ENCODE results near the gene ASPG.

The ASPG gene

GRCh38 chr14:104110491-104111209, 25.1 kb downstream of the ASPG start (continued):
- TF ChIP-seq PATZ1 (tag by site-specific recombination; IDR thresholded peaks at IDR 0.05): 0 out of 2 replicates have a peak, but pooled peaks have one; percentile 24
- TF ChIP-seq ZSCAN4 (tag by site-specific recombination; IDR thresholded peaks at IDR 0.05): peak; percentile 46; the same call in 1 of the 2 replicates

- no peaks in the 10 kb centered on the region for H3K36me3 ChIP-seq (ENCODE audit: control insufficient read depth in 2 of 2, insufficient read depth in 1 of 2, low read length in 2 of 2)
- no peak overlapping the region for H3K4me3 ChIP-seq (ENCODE audit: low read depth, low read length)
- no peaks in the 10 kb centered on the region for H3K9me3 ChIP-seq (ENCODE audit: control insufficient read depth, insufficient read depth, low read depth, low read length)
- POLR2A ChIA-PET: no interaction called here
- TF ChIP-seq KLF1 (tag by site-specific recombination; IDR thresholded peaks at IDR 0.05): peak; percentile 88
- TF ChIP-seq TRIM28 (IDR thresholded peaks at IDR 0.05; ENCODE audit: borderline replicate concordance, low read length): no peak
- TF ChIP-seq GLIS2 (tag by site-specific recombination; IDR thresholded peaks at IDR 0.05): no peak; the same call in 1 of the 2 replicates
- no peak overlapping the region for H3K27ac ChIP-seq (ENCODE audit: extremely low read depth, low read depth, low read length)
- no peaks in the 10 kb centered on the region for H3K4me1 ChIP-seq (ENCODE audit: control insufficient read depth, insufficient read depth, low read length)
- CTCF ChIA-PET: no interaction called here
Measured at GRCh38 chr14:104111301-104112112, 26.0 kb downstream of the ASPG start.

GRCh38 chr14:104112113-104112505, 26.6 kb downstream of the ASPG start:
- TF ChIP-seq ZNF148 (tag by site-specific recombination; IDR thresholded peaks at IDR 0.05; ENCODE audit: borderline replicate concordance) (no peak), ZNF350 (tag by site-specific recombination; IDR thresholded peaks at IDR 0.05) (no peak)
- POLR2A ChIA-PET: no interaction called here
- Histone ChIP-seq H3K9me3 (ENCODE audit: control insufficient read depth, insufficient read depth, low read depth, low read length) (no peaks in the 10 kb centered on the region), H3K27ac (ENCODE audit: extremely low read depth, low read depth, low read length) (no peak overlapping the region), H3K4me1 (ENCODE audit: control insufficient read depth, insufficient read depth, low read length) (no peaks in the 10 kb centered on the region; the same call in 1 of the 2 replicates), H3K36me3 (ENCODE audit: control insufficient read depth in 2 of 2, insufficient read depth in 1 of 2, low read length in 2 of 2) (no peaks in the 10 kb centered on the region), H3K4me3 (ENCODE audit: low read depth, low read length) (no peak overlapping the region)
- CTCF ChIA-PET: no interaction called here

- TF ChIP-seq ZFHX2 (tag by site-specific recombination; conservative IDR thresholded peaks at IDR 0.05) (0 out of 2 replicates have a peak, but pooled peaks have one; percentile 17), GLIS2 (tag by site-specific recombination; IDR thresholded peaks at IDR 0.05) (peak; percentile 43; the same call in 1 of the 2 replicates), ZNF623 (tag by site-specific recombination; IDR thresholded peaks at IDR 0.05) (no peak)
- no peak overlapping the region for H3K4me3 ChIP-seq (ENCODE audit: low read depth, low read length)
- H3K9me3 ChIP-seq (ENCODE audit: control insufficient read depth, insufficient read depth, low read depth, low read length): no peaks in the 10 kb centered on the region
- H3K4me1 ChIP-seq (ENCODE audit: control insufficient read depth, insufficient read depth, low read length): no peaks in the 10 kb centered on the region; the same call in 1 of the 2 replicates
- no peak overlapping the region for H3K27ac ChIP-seq (ENCODE audit: extremely low read depth, low read depth, low read length)
- POLR2A ChIA-PET: no interaction called here
- CTCF ChIA-PET: no interaction called here
- no peaks in the 10 kb centered on the region for H3K36me3 ChIP-seq (ENCODE audit: control insufficient read depth in 2 of 2, insufficient read depth in 1 of 2, low read length in 2 of 2)
Measured at GRCh38 chr14:104112609-104113571, 27.4 kb downstream of the ASPG start.

Data from HEK293 (cell line).